ENCODE measurements around the gene HINFP. TPM values are rescaled to one million over a fixed set of nuclear protein-coding genes. Genes with fewer than 3 reads are reported as not detected.

The HINFP gene
- total RNA-seq, 1 donor from 2014 or later = 58.1 TPM

DNA sequence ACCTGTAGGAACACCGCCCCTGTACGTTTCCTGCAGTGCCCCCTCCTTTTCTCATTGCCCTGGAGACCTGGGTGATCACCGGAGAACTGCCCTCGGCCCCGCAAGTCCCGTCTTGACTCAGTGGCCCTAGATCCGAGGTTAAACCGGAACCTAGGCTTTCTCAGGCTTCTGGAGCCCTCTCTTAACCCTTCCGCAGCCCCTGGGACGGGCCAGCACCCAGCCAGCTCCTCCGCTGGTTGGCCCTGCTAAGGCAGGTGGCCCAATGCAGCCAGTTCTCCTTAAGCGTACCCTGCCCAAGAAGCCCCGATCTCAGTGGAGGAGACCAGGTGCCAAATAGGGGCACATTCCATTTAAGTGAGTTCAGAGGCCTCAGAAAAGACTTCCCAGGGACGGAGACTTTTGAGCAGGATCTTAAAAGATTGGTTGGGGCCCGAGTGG is 47.9 kb downstream of the HINFP start:
- Mint-ChIP-seq H3K36me3 (ENCODE audit: unreplicated experiment) (peaks cover 3% of the 10 kb centered on the region), H3K27me3 (ENCODE audit: unreplicated experiment) (no peaks in the 10 kb centered on the region), H3K9me3 (ENCODE audit: unreplicated experiment) (peaks cover 5% of the 10 kb centered on the region), H3K27ac (ENCODE audit: unreplicated experiment) (peak overlapping the region; percentile 43), H3K4me1 (ENCODE audit: low read depth, unreplicated experiment) (no peaks in the 10 kb centered on the region), H3K4me3 (ENCODE audit: unreplicated experiment) (peak overlapping the region; percentile 73)
- DNase-seq = no peak
- TF ChIP-seq CTCF (IDR thresholded peaks at IDR 0.05; ENCODE audit: partially characterized antibody, unreplicated experiment) = no peak

DNA sequence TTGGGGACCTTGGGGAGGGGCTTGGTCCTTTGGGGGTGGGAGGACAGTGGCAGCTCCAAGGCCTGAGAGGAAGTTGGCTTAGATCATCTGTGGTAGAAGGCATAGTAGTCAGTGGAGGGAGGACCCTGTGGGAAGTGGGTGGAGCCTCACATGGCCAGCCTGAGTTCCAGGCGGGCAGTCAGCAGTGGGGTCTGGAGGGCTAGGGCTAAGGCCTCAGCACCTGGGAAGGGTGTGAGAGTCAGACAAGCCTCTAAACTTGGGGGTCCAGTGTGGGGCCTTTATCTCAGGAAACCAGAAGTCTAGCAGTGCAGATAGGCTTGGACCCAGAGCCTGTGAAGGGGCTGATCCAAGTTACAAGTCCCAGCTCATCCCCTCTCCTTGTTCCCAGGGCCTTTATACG is 51.1 kb downstream of the HINFP start:
- Mint-ChIP-seq H3K27ac (ENCODE audit: unreplicated experiment) (no peak overlapping the region), H3K36me3 (ENCODE audit: unreplicated experiment) (peaks cover 3% of the 10 kb centered on the region), H3K4me3 (ENCODE audit: unreplicated experiment) (no peak overlapping the region), H3K27me3 (ENCODE audit: unreplicated experiment) (no peaks in the 10 kb centered on the region), H3K9me3 (ENCODE audit: unreplicated experiment) (peaks cover 5% of the 10 kb centered on the region), H3K4me1 (ENCODE audit: low read depth, unreplicated experiment) (no peaks in the 10 kb centered on the region)
- TF ChIP-seq CTCF (IDR thresholded peaks at IDR 0.05; ENCODE audit: partially characterized antibody, unreplicated experiment) = no peak
- no peak for DNase-seq

DNA sequence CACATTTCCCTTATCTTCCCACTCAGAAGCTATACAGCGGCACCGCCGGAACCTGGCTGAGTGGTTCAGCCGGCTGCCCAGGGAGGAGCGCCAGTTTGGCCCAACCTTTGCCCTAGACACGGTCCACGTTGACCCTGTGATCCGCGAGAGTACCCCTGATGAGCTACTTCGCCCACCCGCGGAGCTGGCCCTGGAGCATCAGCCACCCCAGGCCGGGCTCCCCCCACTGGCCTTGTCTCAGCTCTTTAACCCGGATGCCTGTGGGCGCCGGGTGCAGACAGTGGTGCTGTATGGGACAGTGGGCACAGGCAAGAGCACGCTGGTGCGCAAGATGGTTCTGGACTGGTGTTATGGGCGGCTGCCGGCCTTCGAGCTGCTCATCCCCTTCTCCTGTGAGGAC is 52.1 kb downstream of the HINFP start:
- peaks cover 3% of the 10 kb centered on the region for H3K36me3 Mint-ChIP-seq (ENCODE audit: unreplicated experiment)
- peaks cover 5% of the 10 kb centered on the region for H3K9me3 Mint-ChIP-seq (ENCODE audit: unreplicated experiment)
- TF ChIP-seq CTCF (IDR thresholded peaks at IDR 0.05; ENCODE audit: partially characterized antibody, unreplicated experiment) = no peak
- DNase-seq = no peak
- H3K27me3 Mint-ChIP-seq (ENCODE audit: unreplicated experiment) = no peaks in the 10 kb centered on the region
- H3K4me1 Mint-ChIP-seq (ENCODE audit: low read depth, unreplicated experiment) = peaks cover 1% of the 10 kb centered on the region
- H3K4me3 Mint-ChIP-seq (ENCODE audit: unreplicated experiment) = no peak overlapping the region
- H3K27ac Mint-ChIP-seq (ENCODE audit: unreplicated experiment) = no peak overlapping the region

DNA sequence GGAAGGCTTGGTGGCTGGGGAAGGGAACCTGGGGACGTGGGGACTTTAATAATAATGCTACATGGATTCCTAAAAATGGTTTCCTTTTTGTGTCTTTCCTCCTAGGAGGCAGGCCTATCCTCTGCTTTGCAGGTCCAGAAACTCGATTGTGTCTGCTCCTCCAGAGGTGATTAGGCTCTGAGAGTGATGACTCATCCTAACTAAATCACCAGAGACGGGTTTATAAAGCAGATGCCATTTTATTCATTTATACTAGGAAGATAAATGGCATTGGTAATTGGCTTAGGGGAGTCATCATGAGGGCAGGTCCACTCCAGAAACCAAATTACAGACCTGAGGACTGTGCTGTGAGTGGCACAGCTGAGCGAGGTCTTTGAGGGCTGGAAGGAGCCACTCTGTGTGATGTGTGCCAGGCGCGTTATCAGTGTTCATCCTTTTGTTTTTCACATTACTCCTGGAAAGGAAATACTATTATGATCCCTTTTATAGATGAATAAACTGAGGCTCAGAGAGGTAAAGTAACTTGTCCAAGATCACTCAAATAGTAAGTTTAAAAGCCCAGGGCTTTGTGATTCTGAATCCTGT is 54.2 kb downstream of the HINFP start:
- Mint-ChIP-seq H3K4me1 (ENCODE audit: low read depth, unreplicated experiment) (peaks cover 1% of the 10 kb centered on the region), H3K27me3 (ENCODE audit: unreplicated experiment) (peaks cover 2% of the 10 kb centered on the region)

More for the DNA sequence above, 54.2 kb downstream of the HINFP start:
- peaks cover 3% of the 10 kb centered on the region for H3K36me3 Mint-ChIP-seq (ENCODE audit: unreplicated experiment)
- H3K9me3 Mint-ChIP-seq (ENCODE audit: unreplicated experiment) = no peaks in the 10 kb centered on the region
- no peak for TF ChIP-seq CTCF (IDR thresholded peaks at IDR 0.05; ENCODE audit: partially characterized antibody, unreplicated experiment)
- no peak overlapping the region for H3K4me3 Mint-ChIP-seq (ENCODE audit: unreplicated experiment)
- no peak for DNase-seq
- H3K27ac Mint-ChIP-seq (ENCODE audit: unreplicated experiment) = no peak overlapping the region
